ENCODE measurements around the gene GABBR2.

GABBR2 gene

DNA sequence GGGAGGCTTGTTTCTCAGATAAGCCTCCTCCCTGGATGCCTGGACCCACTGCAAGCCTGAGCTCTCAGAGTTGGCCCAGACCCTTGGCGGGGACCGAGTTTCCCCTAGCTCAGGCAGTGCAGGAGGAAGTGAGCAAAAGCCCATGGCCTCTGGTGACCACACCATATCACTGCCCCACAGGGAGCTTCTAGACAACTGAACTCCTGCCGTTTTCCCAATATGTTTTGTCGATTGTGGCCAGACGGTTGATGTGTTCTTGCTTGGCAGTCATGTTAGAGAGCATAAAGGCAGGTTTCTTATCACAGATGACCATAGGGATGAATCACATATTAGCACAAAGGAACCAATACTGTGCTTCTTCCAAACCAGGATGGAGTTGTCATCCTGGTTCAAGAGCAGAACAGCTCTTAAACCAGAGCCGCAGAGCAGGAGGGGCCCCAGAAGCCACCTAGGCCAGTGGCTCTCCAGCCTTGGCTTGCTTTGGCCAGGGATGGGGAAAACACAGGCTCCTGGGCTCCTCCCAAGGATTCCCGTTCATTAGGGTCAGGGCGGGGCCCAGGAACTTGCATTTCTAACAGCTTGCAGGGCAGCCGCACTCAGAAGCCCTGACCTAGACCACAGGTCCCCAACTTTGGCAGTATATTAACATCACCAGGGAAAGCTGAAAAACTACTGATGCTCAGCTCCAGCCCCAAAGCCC, 340.2 kb downstream of the GABBR2 start:
- no peak overlapping the region for H3K27ac ChIP-seq (ENCODE audit: insufficient read depth, low read length, poor library complexity, severe bottlenecking)

GRCh38 chr9:98367923-98368322, 340.8 kb downstream of the GABBR2 start:
- H3K9me3 ChIP-seq (ENCODE audit: control insufficient read depth, low read length), result no peaks in the 10 kb centered on the region
- H3K36me3 ChIP-seq (ENCODE audit: control insufficient read depth, insufficient read depth, low read length), result no peaks in the 10 kb centered on the region
- DNase-seq, result no peak
- H3K4me3 ChIP-seq (ENCODE audit: insufficient read depth, low read depth, low read length, poor library complexity, severe bottlenecking), result no peak overlapping the region
- H3K4me1 ChIP-seq (ENCODE audit: control insufficient read depth, insufficient read depth, low read length, poor library complexity, severe bottlenecking), result no peaks in the 10 kb centered on the region
- no peak overlapping the region for H3K27ac ChIP-seq (ENCODE audit: insufficient read depth, low read length, poor library complexity, severe bottlenecking)
- H3K27me3 ChIP-seq (replicated peaks; ENCODE audit: control insufficient read depth, insufficient read depth, low read length, poor library complexity, severe bottlenecking), result no peaks in the 10 kb centered on the region

More for the DNA sequence above, 340.2 kb downstream of the GABBR2 start:
- no peak for DNase-seq
- no peak overlapping the region for H3K4me3 ChIP-seq (ENCODE audit: insufficient read depth, low read depth, low read length, poor library complexity, severe bottlenecking)
- no peaks in the 10 kb centered on the region for H3K27me3 ChIP-seq (replicated peaks; ENCODE audit: control insufficient read depth, insufficient read depth, low read length, poor library complexity, severe bottlenecking)
- no peaks in the 10 kb centered on the region for H3K4me1 ChIP-seq (ENCODE audit: control insufficient read depth, insufficient read depth, low read length, poor library complexity, severe bottlenecking)
- no peaks in the 10 kb centered on the region for H3K36me3 ChIP-seq (ENCODE audit: control insufficient read depth, insufficient read depth, low read length)
- no peaks in the 10 kb centered on the region for H3K9me3 ChIP-seq (ENCODE audit: control insufficient read depth, low read length)

GRCh38 chr9:98367371-98367900, 341.3 kb downstream of the GABBR2 start:
- H3K4me1 ChIP-seq (ENCODE audit: control insufficient read depth, insufficient read depth, low read length, poor library complexity, severe bottlenecking), result no peaks in the 10 kb centered on the region
- H3K27ac ChIP-seq (ENCODE audit: insufficient read depth, low read length, poor library complexity, severe bottlenecking), result no peak overlapping the region
- H3K27me3 ChIP-seq (replicated peaks; ENCODE audit: control insufficient read depth, insufficient read depth, low read length, poor library complexity, severe bottlenecking), result no peaks in the 10 kb centered on the region
- no peak overlapping the region for H3K4me3 ChIP-seq (ENCODE audit: insufficient read depth, low read depth, low read length, poor library complexity, severe bottlenecking)
- no peaks in the 10 kb centered on the region for H3K9me3 ChIP-seq (ENCODE audit: control insufficient read depth, low read length)
- no peaks in the 10 kb centered on the region for H3K36me3 ChIP-seq (ENCODE audit: control insufficient read depth, insufficient read depth, low read length)
- DNase-seq, result no peak

DNA sequence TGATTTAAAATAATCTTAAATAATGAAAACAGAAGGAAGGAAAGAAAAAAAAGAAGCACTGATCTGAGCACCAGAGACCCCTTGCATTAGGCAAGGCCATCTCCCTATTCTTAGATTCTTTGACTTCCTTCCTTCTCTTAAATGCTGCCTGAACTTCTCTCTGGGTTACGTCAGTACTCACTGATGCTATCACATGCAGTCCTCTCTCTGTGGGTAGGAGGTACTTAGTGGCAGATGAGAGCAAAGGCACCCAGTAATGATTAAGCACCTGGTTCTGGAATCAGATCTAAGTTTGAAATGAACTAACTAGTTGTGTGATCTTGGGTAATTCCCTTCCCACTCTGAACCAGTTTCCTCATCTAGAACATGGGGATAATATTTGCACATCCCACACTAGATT, 343.0 kb downstream of the GABBR2 start:
- no peak for DNase-seq
- H3K27me3 ChIP-seq (replicated peaks; ENCODE audit: control insufficient read depth, insufficient read depth, low read length, poor library complexity, severe bottlenecking), result no peaks in the 10 kb centered on the region
- no peak overlapping the region for H3K4me3 ChIP-seq (ENCODE audit: insufficient read depth, low read depth, low read length, poor library complexity, severe bottlenecking)
- no peak overlapping the region for H3K27ac ChIP-seq (ENCODE audit: insufficient read depth, low read length, poor library complexity, severe bottlenecking)
- H3K9me3 ChIP-seq (ENCODE audit: control insufficient read depth, low read length), result no peaks in the 10 kb centered on the region
- no peaks in the 10 kb centered on the region for H3K4me1 ChIP-seq (ENCODE audit: control insufficient read depth, insufficient read depth, low read length, poor library complexity, severe bottlenecking)
- no peaks in the 10 kb centered on the region for H3K36me3 ChIP-seq (ENCODE audit: control insufficient read depth, insufficient read depth, low read length)

DNA sequence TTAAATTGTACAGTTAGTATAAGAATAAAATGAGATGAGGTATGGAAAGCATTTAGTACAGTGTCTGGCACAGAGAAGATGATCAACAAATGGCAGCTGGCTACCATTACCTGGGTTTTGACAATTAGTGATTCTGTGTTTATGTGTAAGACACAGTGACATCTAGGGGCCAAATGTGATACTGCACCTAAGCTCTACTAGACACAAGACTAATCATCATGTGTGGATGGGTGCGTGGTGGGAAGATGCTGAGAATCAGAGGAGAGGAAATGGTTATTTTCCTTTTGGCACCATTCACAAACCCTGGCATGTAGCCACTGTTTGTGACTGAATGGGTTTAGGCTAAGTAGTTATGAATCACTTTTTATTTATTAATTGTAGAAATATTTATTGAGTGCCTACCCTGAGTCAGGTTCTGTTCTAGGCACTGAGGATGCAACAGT, 343.5 kb downstream of the GABBR2 start:
- Histone ChIP-seq H3K27me3 (replicated peaks; ENCODE audit: control insufficient read depth, insufficient read depth, low read length, poor library complexity, severe bottlenecking) (no peaks in the 10 kb centered on the region), H3K36me3 (ENCODE audit: control insufficient read depth, insufficient read depth, low read length) (no peaks in the 10 kb centered on the region), H3K27ac (ENCODE audit: insufficient read depth, low read length, poor library complexity, severe bottlenecking) (no peak overlapping the region), H3K4me1 (ENCODE audit: control insufficient read depth, insufficient read depth, low read length, poor library complexity, severe bottlenecking) (no peaks in the 10 kb centered on the region), H3K9me3 (ENCODE audit: control insufficient read depth, low read length) (no peaks in the 10 kb centered on the region), H3K4me3 (ENCODE audit: insufficient read depth, low read depth, low read length, poor library complexity, severe bottlenecking) (no peak overlapping the region)
- DNase-seq, result no peak

- no peak overlapping the region for H3K4me3 ChIP-seq (ENCODE audit: insufficient read depth, low read depth, low read length, poor library complexity, severe bottlenecking)
- H3K27ac ChIP-seq (ENCODE audit: insufficient read depth, low read length, poor library complexity, severe bottlenecking), result no peak overlapping the region
- H3K9me3 ChIP-seq (ENCODE audit: control insufficient read depth, low read length), result no peaks in the 10 kb centered on the region
- no peaks in the 10 kb centered on the region for H3K36me3 ChIP-seq (ENCODE audit: control insufficient read depth, insufficient read depth, low read length)
- no peak for DNase-seq
- no peaks in the 10 kb centered on the region for H3K4me1 ChIP-seq (ENCODE audit: control insufficient read depth, insufficient read depth, low read length, poor library complexity, severe bottlenecking)
- no peaks in the 10 kb centered on the region for H3K27me3 ChIP-seq (replicated peaks; ENCODE audit: control insufficient read depth, insufficient read depth, low read length, poor library complexity, severe bottlenecking)
Measured at GRCh38 chr9:98364086-98364485, 344.6 kb downstream of the GABBR2 start.

GRCh38 chr9:98363644-98364043, 345.1 kb downstream of the GABBR2 start:
- no peaks in the 10 kb centered on the region for H3K27me3 ChIP-seq (replicated peaks; ENCODE audit: control insufficient read depth, insufficient read depth, low read length, poor library complexity, severe bottlenecking)
- H3K9me3 ChIP-seq (ENCODE audit: control insufficient read depth, low read length), result no peaks in the 10 kb centered on the region
- no peaks in the 10 kb centered on the region for H3K36me3 ChIP-seq (ENCODE audit: control insufficient read depth, insufficient read depth, low read length)
- no peak overlapping the region for H3K27ac ChIP-seq (ENCODE audit: insufficient read depth, low read length, poor library complexity, severe bottlenecking)
- DNase-seq, result no peak
- no peaks in the 10 kb centered on the region for H3K4me1 ChIP-seq (ENCODE audit: control insufficient read depth, insufficient read depth, low read length, poor library complexity, severe bottlenecking)
- H3K4me3 ChIP-seq (ENCODE audit: insufficient read depth, low read depth, low read length, poor library complexity, severe bottlenecking), result no peak overlapping the region

DNA sequence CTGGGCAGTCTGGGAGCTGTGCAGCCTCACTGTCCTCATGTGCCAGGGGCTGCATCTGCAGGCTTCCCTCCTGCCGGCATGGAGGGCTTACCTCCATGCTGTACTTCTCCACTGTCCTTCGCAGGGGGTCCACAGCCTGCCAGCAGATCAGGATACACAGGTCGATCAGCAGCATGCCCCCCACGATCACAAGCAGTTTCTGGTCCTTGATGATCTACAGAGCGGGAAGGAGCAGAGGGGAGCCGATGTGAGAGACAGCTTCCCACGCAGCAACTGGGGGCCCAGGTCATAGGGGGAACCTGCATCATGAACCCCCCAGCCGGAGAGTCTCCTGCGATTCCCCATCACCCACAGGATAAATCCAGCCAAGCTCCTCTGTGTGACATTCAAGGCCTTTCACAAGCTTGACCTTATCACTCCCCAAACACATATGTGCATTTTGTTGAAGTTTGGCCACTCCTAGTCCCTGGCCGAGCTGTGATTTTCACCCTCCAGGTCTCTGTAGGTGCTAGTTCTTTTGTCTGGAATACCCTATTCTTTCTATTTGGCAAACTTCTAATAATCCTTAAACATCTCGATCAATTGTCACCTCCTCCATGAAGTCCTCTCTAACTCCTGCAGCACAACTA, 346.0 kb downstream of the GABBR2 start:
- Histone ChIP-seq H3K27ac (ENCODE audit: insufficient read depth, low read length, poor library complexity, severe bottlenecking) (no peak overlapping the region), H3K4me1 (ENCODE audit: control insufficient read depth, insufficient read depth, low read length, poor library complexity, severe bottlenecking) (no peaks in the 10 kb centered on the region), H3K36me3 (ENCODE audit: control insufficient read depth, insufficient read depth, low read length) (no peaks in the 10 kb centered on the region), H3K27me3 (replicated peaks; ENCODE audit: control insufficient read depth, insufficient read depth, low read length, poor library complexity, severe bottlenecking) (no peaks in the 10 kb centered on the region), H3K9me3 (ENCODE audit: control insufficient read depth, low read length) (no peaks in the 10 kb centered on the region), H3K4me3 (ENCODE audit: insufficient read depth, low read depth, low read length, poor library complexity, severe bottlenecking) (no peak overlapping the region)
- DNase-seq, result no peak

DNA sequence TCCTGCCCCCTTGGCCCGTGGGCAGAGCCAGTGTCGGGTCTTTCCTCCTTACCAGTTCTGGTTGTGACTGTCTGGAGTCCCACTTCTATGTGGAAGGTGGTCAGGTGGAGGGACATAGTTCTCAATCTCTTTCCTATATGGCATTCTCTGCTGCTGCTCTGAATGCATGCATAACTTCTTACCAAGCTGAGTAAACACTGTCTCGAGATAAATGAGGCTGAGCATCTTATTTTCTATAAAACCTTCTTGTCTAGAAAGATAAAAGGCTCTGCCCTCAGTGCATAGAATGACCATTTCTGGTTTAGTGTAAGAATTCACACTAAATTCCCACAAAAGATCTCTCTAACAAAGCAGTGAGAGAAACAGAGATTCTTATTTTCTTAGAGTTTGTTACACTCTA, 347.1 kb downstream of the GABBR2 start:
- H3K9me3 ChIP-seq (ENCODE audit: control insufficient read depth, low read length), result no peaks in the 10 kb centered on the region
- H3K36me3 ChIP-seq (ENCODE audit: control insufficient read depth, insufficient read depth, low read length), result no peaks in the 10 kb centered on the region
- no peak overlapping the region for H3K4me3 ChIP-seq (ENCODE audit: insufficient read depth, low read depth, low read length, poor library complexity, severe bottlenecking)
- DNase-seq, result no peak
- H3K27ac ChIP-seq (ENCODE audit: insufficient read depth, low read length, poor library complexity, severe bottlenecking), result no peak overlapping the region
- no peaks in the 10 kb centered on the region for H3K27me3 ChIP-seq (replicated peaks; ENCODE audit: control insufficient read depth, insufficient read depth, low read length, poor library complexity, severe bottlenecking)
- H3K4me1 ChIP-seq (ENCODE audit: control insufficient read depth, insufficient read depth, low read length, poor library complexity, severe bottlenecking), result no peaks in the 10 kb centered on the region

DNA sequence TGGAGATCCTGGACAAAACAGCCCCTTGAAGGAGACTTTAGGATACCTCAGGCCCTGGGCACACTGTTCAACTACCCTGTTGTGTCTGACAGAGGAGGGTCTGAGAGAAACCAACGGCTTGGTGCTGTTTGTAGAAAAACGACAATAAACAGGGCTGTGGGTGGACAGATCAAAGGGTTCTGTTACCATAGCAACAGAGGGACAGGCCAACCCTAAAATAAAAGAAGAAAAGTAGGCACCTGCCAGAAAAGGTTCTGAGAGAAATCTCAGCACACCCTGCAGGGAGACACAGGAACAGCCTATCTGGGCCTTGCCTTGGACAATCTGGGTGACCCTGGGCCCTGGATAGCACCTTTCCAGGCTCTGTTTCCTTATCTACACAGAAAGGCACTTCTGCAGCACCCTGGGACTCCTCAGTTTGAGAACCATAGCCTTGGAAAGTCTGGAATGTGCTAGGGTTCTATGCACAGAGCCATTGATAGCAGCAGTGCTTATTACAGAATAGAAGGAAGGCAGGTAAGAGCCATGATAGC, 348.5 kb downstream of the GABBR2 start:
- H3K36me3 ChIP-seq (ENCODE audit: control insufficient read depth, insufficient read depth, low read length), result no peaks in the 10 kb centered on the region
- no peak for DNase-seq

More for the DNA sequence above, 348.5 kb downstream of the GABBR2 start:
- Histone ChIP-seq H3K27me3 (replicated peaks; ENCODE audit: control insufficient read depth, insufficient read depth, low read length, poor library complexity, severe bottlenecking) (no peaks in the 10 kb centered on the region), H3K4me3 (ENCODE audit: insufficient read depth, low read depth, low read length, poor library complexity, severe bottlenecking) (no peak overlapping the region), H3K27ac (ENCODE audit: insufficient read depth, low read length, poor library complexity, severe bottlenecking) (no peak overlapping the region), H3K9me3 (ENCODE audit: control insufficient read depth, low read length) (no peaks in the 10 kb centered on the region), H3K4me1 (ENCODE audit: control insufficient read depth, insufficient read depth, low read length, poor library complexity, severe bottlenecking) (no peaks in the 10 kb centered on the region)
